ENCODE measurements around the gene AGAP1.

AGAP1 gene

GRCh38 chr2:235668782-235669181, 174.9 kb downstream of the AGAP1 start:
- Histone ChIP-seq H3K27me3 (ENCODE audit: control insufficient read depth, low read length) (no peaks in the 10 kb centered on the region), H3K79me2 (ENCODE audit: control insufficient read depth, low read length) (no peaks in the 10 kb centered on the region), H3K4me3 (ENCODE audit: low read length) (no peak overlapping the region), H3F3A (ENCODE audit: control insufficient read depth, insufficient read depth) (no peaks in the 10 kb centered on the region), H4K20me1 (ENCODE audit: control insufficient read depth, insufficient read depth, low read depth, low read length) (no peaks in the 10 kb centered on the region), H3K27ac (ENCODE audit: low read depth, low read length) (no peak overlapping the region), H3K36me3 (ENCODE audit: control insufficient read depth, low read length) (no peaks in the 10 kb centered on the region), H3K9me3 (ENCODE audit: control insufficient read depth, insufficient read depth, low read length) (no peaks in the 10 kb centered on the region), H3K9me2 (replicated peaks; ENCODE audit: control insufficient read depth, low read length) (no peaks in the 10 kb centered on the region), H3K4me2 (ENCODE audit: low read length) (no peak overlapping the region), H3K4me1 (ENCODE audit: control insufficient read depth, low read length) (no peaks in the 10 kb centered on the region)
- TF ChIP-seq EZH2phosphoT487 (IDR thresholded peaks at IDR 0.05; ENCODE audit: borderline replicate concordance, low read length) = no peak
- TF ChIP-seq CTCF (IDR thresholded peaks at IDR 0.05; ENCODE audit: low read depth, low read length, poor library complexity, severe bottlenecking) = no peak

GRCh38 chr2:235669269-235669831, 175.5 kb downstream of the AGAP1 start:
- H3K4me3 ChIP-seq (ENCODE audit: low read length) = no peak overlapping the region
- TF ChIP-seq EZH2phosphoT487 (IDR thresholded peaks at IDR 0.05; ENCODE audit: borderline replicate concordance, low read length) (no peak), CTCF (IDR thresholded peaks at IDR 0.05; ENCODE audit: low read depth, low read length, poor library complexity, severe bottlenecking) (no peak)
- no peaks in the 10 kb centered on the region for H3F3A ChIP-seq (ENCODE audit: control insufficient read depth, insufficient read depth)
- H3K27ac ChIP-seq (ENCODE audit: low read depth, low read length) = no peak overlapping the region
- H4K20me1 ChIP-seq (ENCODE audit: control insufficient read depth, insufficient read depth, low read depth, low read length) = no peaks in the 10 kb centered on the region
- H3K4me1 ChIP-seq (ENCODE audit: control insufficient read depth, low read length) = no peaks in the 10 kb centered on the region
- no peaks in the 10 kb centered on the region for H3K27me3 ChIP-seq (ENCODE audit: control insufficient read depth, low read length)
- no peaks in the 10 kb centered on the region for H3K9me2 ChIP-seq (replicated peaks; ENCODE audit: control insufficient read depth, low read length)
- no peaks in the 10 kb centered on the region for H3K36me3 ChIP-seq (ENCODE audit: control insufficient read depth, low read length)
- H3K9me3 ChIP-seq (ENCODE audit: control insufficient read depth, insufficient read depth, low read length) = no peaks in the 10 kb centered on the region
- H3K79me2 ChIP-seq (ENCODE audit: control insufficient read depth, low read length) = no peaks in the 10 kb centered on the region
- no peak overlapping the region for H3K4me2 ChIP-seq (ENCODE audit: low read length)

- Histone ChIP-seq H3F3A (ENCODE audit: control insufficient read depth, insufficient read depth) (no peaks in the 10 kb centered on the region), H3K4me3 (ENCODE audit: low read length) (no peak overlapping the region), H3K4me1 (ENCODE audit: control insufficient read depth, low read length) (no peaks in the 10 kb centered on the region), H3K9me3 (ENCODE audit: control insufficient read depth, insufficient read depth, low read length) (no peaks in the 10 kb centered on the region), H3K36me3 (ENCODE audit: control insufficient read depth, low read length) (no peaks in the 10 kb centered on the region), H3K4me2 (ENCODE audit: low read length) (no peak overlapping the region), H4K20me1 (ENCODE audit: control insufficient read depth, insufficient read depth, low read depth, low read length) (no peaks in the 10 kb centered on the region), H3K9me2 (replicated peaks; ENCODE audit: control insufficient read depth, low read length) (no peaks in the 10 kb centered on the region), H3K79me2 (ENCODE audit: control insufficient read depth, low read length) (no peaks in the 10 kb centered on the region), H3K27ac (ENCODE audit: low read depth, low read length) (no peak overlapping the region), H3K27me3 (ENCODE audit: control insufficient read depth, low read length) (no peaks in the 10 kb centered on the region)
- no peak for TF ChIP-seq CTCF (IDR thresholded peaks at IDR 0.05; ENCODE audit: low read depth, low read length, poor library complexity, severe bottlenecking)
- TF ChIP-seq EZH2phosphoT487 (IDR thresholded peaks at IDR 0.05; ENCODE audit: borderline replicate concordance, low read length) = no peak
Observed at GRCh38 chr2:235669983-235670962, 176.4 kb downstream of the AGAP1 start.

All from DOHH2 (cell line).